Neuron (in vitro differentiated cells): Measurements from ENCODE around the gene PRRT1B.

Experiments used
- H2AFZ ChIP-seq: one replicate; pipeline ENCODE4 v1.6.1; 2013; ENCODE audit warnings: low read depth, mild to moderate bottlenecking, inconsistent platforms, low read length, moderate library complexity
- H3K27me3 ChIP-seq: one replicate; pipeline ENCODE4 v1.6.1; 2013; ENCODE audit warnings: low read length; ENCODE audit not compliant: insufficient read depth
- H3K36me3 ChIP-seq: one replicate; pipeline ENCODE4 v1.6.1; 2013; ENCODE audit warnings: low read length; ENCODE audit not compliant: insufficient read depth
- H3K4me1 ChIP-seq: one replicate; pipeline ENCODE4 v1.6.1; 2013; ENCODE audit warnings: low read length; ENCODE audit not compliant: insufficient read depth
- H3K4me3 ChIP-seq: 2 replicates; pipeline ENCODE4 v1.5.1; 2013; ENCODE audit warnings: mild to moderate bottlenecking, low read length, moderate library complexity
- H3K9me3 ChIP-seq: one replicate; pipeline ENCODE4 v1.6.1; 2013; ENCODE audit warnings: low read length

The PRRT1B gene

DNA sequence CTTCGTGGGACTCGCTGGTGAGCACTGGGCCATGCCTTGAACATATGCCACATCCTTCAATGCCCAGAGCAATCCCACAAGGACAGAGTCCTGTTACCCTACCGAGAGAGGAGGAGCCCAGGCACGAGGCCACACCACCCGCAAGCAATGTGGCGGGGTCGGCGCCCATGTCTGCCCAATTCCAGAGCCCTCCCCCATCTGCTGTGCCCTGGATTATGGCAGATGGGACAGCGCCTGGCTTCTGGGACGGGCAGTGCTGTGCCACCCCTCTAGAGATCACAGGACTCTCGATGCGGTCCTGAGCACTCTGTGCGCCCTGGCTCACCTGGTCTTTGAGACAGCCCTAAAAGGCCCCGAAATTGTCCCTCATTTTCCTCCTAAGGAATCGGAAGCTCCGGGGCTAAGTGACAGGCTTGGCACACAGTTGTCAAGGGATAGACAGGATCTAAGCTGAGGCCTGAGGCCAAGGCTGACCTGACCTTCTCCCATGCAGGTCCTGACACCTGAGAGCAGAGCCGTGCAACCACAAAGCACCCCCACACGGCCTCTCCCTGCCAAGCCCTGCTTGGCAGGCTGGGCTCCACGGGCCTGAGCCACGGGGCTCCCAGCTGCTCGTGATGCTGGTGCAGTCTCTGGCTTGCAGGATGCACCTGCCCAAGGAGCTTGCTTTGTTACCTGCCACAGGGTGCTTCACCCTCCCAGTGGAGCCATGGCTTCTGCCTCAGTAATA, 48.8 kb downstream of the PRRT1B start:
- Histone ChIP-seq H3K36me3 (peaks cover 65% of the 10 kb centered on the region), H2AFZ (no peak overlapping the region), H3K9me3 (no peaks in the 10 kb centered on the region), H3K27me3 (no peaks in the 10 kb centered on the region), H3K4me1 (no peaks in the 10 kb centered on the region), H3K4me3 (no peak overlapping the region)

DNA sequence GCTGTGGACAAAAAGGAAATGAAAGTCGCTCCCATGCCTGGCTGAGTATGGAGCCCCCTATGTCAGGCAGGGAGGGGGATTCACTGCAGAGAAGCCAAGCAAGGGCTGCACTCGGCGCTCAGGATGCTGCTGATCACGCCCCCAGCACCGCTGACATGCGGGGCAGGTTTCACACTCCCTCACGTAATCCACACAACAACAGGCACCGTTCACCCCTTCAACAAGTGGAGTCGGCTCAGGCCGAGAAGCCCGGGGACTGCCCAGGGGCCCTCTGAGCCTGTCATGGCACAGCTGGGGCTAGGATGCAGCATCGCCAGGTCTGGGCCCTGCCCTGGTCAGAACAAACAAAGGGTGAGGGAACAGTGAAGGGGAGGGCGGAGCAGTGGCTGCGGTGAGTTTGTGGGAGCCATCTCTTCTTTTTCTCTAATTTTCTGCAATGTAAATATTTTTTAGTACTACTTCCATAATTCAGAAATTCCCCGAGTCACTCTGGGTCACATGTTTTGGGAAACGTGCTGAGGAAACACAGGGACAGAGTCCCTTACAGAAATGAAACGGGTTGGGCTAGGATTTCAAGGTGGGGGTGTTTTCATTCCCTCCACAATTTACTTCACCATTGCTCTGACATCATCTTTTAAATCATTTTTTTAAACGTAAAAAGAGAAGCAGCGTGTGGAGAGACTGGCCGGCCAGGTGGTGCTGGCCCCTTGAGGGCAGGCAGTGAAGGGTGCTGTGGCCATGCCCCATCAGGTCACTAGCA, 49.8 kb downstream of the PRRT1B start:
- Histone ChIP-seq H3K27me3 (no peaks in the 10 kb centered on the region), H3K9me3 (no peaks in the 10 kb centered on the region), H3K36me3 (peaks cover 56% of the 10 kb centered on the region), H3K4me1 (no peaks in the 10 kb centered on the region), H3K4me3 (no peak overlapping the region), H2AFZ (no peak overlapping the region)

DNA sequence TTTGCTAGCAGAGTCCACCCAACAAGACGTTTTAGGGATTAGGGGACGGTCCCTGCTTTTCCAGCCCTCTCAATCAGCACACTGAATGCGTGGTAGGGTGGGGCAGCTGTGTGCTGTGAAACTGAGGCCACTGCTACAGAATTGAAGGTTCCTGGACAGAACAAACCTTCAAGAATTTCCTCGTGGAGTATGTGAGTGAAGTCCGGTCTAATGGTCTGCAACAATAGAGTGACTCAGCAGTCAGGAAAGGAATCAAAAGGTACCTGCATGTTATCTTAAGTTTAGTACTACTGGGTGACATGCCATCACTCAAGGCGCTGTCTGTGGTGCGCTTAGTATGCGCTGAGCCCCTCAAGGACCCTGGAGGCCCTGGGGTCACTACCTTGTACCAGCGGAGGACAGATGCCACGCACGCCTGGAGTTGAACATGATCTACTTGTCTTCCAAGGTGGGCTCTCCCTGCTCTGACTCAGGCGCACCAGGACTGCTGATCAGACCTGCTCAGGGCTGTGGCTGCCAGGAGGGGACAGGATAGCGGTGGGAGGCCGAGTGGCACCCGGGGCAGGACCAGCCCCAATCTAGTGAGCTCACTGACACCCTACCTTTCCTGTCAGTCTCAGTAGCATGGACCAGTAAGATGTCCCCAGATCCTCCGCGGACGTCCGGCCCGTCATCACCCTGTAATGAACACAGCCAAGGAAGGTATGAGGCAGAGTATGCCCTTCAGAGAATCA, 50.5 kb downstream of the PRRT1B start:
- H3K36me3 ChIP-seq = peaks cover 57% of the 10 kb centered on the region
- no peaks in the 10 kb centered on the region for H3K27me3 ChIP-seq
- no peak overlapping the region for H3K4me3 ChIP-seq

DNA sequence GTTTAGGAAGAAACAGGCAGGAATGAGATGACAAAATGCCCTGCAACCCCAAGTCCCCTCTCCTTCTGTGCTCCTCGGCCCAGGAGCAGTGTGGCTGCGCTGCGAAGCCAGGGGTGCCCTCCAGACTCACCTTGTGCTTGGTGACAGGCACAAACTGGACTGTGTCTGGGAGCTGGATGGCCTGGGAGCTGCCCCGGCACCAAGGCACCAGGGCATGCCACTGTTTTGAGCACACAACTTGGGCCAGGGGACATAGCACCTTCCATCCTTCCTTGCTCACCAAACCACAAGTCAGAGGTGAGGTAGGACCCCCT, 51.1 kb downstream of the PRRT1B start:
- Histone ChIP-seq H3K4me1 (no peaks in the 10 kb centered on the region), H3K4me3 (no peak overlapping the region), H3K36me3 (peaks cover 57% of the 10 kb centered on the region), H3K27me3 (no peaks in the 10 kb centered on the region), H2AFZ (no peak overlapping the region), H3K9me3 (no peaks in the 10 kb centered on the region)

More for the DNA sequence above, 50.5 kb downstream of the PRRT1B start:
- no peaks in the 10 kb centered on the region for H3K9me3 ChIP-seq
- no peaks in the 10 kb centered on the region for H3K4me1 ChIP-seq
- H2AFZ ChIP-seq = no peak overlapping the region

DNA sequence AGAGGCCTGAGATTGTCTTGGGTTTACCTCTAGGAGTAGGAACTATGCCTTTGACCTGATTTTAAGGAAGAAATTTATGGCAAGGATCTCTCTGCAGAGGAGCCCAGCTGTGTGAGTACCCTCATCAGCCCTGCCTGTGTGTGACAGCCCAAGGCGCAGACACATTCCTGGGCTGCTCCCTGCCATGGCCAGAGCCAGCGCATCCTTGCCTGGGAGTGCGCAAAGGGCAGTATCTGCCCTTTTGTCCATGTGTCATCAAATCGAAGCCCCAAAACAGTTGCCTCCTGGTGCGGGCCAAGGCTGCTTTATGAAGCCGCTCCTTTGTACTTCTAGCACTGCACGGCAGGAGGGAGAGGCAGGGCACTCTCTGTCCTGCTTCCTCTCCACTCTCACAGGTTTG, 51.9 kb downstream of the PRRT1B start:
- no peaks in the 10 kb centered on the region for H3K27me3 ChIP-seq
- no peaks in the 10 kb centered on the region for H3K9me3 ChIP-seq
- H3K4me1 ChIP-seq = no peaks in the 10 kb centered on the region
- no peak overlapping the region for H2AFZ ChIP-seq
- no peak overlapping the region for H3K4me3 ChIP-seq
- H3K36me3 ChIP-seq = peaks cover 62% of the 10 kb centered on the region

DNA sequence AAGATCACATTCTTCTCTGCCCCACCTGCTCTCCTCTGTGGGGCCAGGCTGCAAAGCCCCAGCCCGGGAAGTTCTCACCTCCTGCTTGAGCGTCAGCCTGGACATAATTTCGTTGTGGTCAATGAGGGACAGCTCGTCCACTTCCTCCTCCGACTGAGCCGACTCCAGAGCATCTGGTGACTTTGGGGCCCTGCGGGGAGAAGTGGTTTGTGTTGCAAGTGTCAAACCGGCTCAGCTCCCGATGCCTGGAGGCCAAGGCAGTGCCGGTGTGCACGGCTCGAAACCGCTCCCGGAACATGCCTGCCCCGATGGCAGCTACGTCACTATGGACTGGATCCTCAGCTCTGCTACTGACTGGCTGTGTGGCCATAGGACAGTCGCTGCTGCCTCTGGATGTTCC, 52.8 kb downstream of the PRRT1B start:
- Histone ChIP-seq H3K4me1 (no peaks in the 10 kb centered on the region), H3K27me3 (no peaks in the 10 kb centered on the region), H3K9me3 (no peaks in the 10 kb centered on the region), H3K4me3 (no peak overlapping the region), H2AFZ (no peak overlapping the region), H3K36me3 (peaks cover 65% of the 10 kb centered on the region)

DNA sequence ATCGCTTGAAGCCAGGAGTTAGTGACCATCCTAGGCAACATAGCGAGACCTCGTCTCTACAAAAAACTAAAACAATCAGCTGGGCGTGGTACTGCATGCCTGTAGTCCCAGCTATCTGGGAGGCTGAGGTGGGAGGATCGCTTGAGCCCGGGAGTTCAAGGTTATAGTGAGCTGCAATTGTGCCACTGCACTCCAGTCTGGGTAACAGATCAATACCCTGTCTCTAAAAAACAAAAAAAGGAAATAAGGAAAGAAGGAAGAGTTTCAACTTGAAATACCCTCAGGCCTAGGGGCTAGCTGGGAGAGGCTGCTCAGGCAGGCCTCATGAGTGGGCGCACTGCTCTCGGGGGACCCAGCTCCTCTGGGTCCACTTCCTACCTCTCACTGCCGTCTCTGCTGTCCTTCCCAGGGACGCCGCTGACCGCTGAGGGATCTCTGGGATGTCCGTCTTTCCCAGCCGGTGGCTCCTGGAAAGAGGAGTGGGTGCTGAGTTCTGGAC, 56.4 kb downstream of the PRRT1B start:
- peaks cover 52% of the 10 kb centered on the region for H3K36me3 ChIP-seq
- no peak overlapping the region for H3K4me3 ChIP-seq
- H3K4me1 ChIP-seq = no peaks in the 10 kb centered on the region
- no peaks in the 10 kb centered on the region for H3K9me3 ChIP-seq
- no peak overlapping the region for H2AFZ ChIP-seq
- H3K27me3 ChIP-seq = no peaks in the 10 kb centered on the region

DNA sequence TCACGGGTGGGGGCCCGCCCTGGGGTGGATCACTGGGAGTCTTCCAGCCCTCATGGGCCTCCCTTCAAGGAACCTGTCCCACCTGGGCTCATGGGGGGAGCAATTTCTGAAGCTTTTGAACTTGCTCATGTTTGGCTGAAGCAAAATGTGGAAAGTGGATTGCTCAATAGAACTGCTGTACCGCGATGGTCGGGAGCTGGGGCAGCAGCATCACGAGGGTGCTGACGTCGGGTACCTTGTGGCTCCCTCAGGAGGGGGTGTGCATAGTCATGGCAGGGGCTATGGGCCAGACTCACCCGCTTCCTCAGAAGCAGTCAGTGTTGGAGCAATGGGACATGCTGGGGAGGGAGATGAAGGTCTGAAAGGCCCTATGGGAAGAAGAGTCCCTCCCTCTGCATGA, 57.9 kb downstream of the PRRT1B start:
- no peak overlapping the region for H3K4me3 ChIP-seq

DNA sequence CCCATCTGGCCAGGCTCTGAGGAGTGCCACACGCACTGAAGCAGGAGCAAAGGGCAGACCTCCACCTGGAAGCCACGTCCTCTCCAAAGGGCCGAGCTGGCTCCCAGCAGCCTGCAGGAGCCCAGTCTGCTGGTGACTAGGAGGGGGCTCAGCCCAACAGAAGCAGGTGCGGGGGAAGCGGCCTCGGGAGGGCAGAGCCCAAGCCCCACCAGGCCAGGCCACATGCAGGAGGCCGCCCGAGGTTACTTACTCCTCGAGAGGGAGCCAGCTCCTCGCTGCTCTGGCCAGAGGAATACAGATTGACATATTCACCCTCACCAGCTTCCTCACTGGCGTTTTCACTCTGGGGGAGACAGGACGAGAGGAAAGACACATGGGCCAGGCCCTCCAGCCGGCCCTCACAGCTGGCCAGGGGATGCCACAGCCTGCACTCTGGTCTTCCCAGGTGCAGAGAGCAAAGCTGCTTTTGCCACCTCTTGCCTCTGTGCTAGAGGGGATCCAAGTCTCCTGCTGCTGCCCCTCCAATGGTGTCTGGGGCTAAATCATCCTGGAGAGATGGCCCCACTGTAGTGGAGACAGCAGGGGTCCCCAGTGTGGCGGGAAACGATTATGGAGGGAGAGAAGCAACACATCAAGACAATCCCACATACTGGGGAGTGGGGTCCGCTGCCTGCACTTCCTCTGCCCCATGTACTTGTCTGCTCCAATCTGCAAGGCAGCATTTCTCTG, 58.6 kb downstream of the PRRT1B start:
- peaks cover 4% of the 10 kb centered on the region for H3K4me1 ChIP-seq
- no peaks in the 10 kb centered on the region for H3K9me3 ChIP-seq
- no peak overlapping the region for H2AFZ ChIP-seq
- H3K27me3 ChIP-seq = no peaks in the 10 kb centered on the region
- no peak overlapping the region for H3K4me3 ChIP-seq
- H3K36me3 ChIP-seq = peaks cover 43% of the 10 kb centered on the region

More for the DNA sequence above, 57.9 kb downstream of the PRRT1B start:
- Histone ChIP-seq H3K27me3 (no peaks in the 10 kb centered on the region), H3K4me1 (no peaks in the 10 kb centered on the region), H3K9me3 (no peaks in the 10 kb centered on the region), H2AFZ (no peak overlapping the region), H3K36me3 (peaks cover 46% of the 10 kb centered on the region)

DNA sequence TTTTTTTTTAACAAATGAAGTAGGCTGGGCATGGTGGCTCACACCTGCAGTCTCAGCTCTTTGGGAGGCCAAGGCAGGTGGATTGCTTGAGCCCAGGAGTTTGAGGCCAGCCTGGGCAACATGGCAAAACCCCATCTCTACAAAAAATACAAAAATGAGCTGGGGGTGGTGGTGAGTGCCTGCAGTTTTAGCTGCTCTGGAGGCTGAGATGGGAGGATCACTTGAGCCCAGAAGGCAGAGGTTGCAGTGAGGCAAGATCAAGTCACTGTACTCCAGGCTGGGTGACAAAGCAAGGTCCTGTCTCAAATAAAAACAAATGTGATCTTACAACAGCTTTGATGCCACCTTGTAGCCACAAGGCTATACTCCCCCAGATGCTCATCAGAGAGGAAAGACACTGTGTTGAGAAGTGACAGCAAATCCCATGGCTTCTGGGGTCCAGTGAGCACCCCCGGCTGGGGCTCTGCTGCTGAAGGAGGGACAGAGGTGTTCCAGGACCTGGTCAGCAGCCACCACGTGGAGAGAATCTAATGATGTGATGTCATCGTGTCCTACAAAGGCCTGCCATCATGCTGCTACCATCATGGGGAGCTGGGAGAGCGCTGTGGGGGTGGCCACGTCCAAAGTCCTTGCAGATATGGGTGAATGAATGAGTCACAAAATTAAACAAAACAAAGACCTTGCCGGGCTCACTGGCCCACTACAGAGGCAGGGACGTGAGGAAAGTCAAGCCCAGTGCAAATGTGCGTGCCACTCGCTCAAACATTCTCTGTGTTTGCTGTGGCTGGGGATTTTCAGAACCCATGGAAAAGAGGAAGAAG, 60.7 kb downstream of the PRRT1B start:
- no peaks in the 10 kb centered on the region for H3K9me3 ChIP-seq
- H3K4me3 ChIP-seq = no peak overlapping the region
- peaks cover 4% of the 10 kb centered on the region for H3K4me1 ChIP-seq
- H3K36me3 ChIP-seq = peaks cover 38% of the 10 kb centered on the region
- H2AFZ ChIP-seq = no peak overlapping the region
- no peaks in the 10 kb centered on the region for H3K27me3 ChIP-seq

DNA sequence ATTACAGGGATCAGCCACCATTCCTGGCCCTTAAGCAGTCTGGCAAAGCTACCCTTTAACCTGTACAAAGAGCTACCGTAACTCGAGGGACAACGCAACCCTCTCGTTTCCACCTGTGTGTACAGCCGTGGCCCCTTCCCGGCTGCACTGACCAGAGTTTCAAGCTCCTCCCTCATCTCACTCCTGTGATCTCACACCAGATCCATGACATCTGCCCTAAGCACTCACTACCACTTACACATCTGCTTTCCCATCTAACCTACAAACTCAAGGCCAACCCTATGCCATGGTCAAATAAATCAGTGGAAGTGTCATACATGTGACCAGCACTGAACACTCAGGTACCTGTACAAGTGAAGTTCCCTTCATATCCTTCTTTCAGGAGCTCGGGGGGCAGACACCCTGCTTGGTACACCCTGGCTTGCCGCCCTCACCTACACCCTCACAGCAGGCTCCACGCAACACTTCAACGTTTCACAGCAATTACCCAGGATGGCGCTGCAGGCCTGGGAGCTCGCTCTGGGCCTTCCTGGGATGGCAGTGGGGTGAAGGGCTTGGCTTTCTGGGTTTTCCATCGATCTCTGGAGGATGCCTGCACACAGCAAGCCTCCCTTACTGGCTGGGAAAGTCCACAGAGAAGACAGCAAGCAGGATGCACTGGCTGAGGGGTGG, 61.7 kb downstream of the PRRT1B start:
- Histone ChIP-seq H3K4me1 (peaks cover 4% of the 10 kb centered on the region), H3K36me3 (peaks cover 34% of the 10 kb centered on the region), H3K27me3 (no peaks in the 10 kb centered on the region), H3K9me3 (no peaks in the 10 kb centered on the region), H2AFZ (no peak overlapping the region), H3K4me3 (no peak overlapping the region)

DNA sequence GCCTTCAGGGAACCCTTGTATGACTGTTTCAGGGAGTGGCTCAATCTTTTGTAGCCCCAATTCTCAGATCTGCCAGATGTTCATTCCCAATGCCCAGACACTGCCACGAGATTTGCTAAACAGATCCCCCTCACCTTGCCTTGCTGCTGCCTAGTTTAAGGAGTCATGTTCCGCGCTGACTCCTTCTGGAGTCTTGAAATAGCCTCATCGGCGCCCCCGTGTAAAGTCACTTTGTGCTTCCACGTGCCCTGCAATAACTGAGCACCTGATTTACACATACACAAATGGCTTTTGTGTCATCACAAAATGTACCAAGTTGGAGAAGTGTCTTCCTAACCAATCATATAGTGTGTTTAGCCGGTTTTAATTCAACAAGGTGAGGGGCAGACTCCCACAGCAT, 62.3 kb downstream of the PRRT1B start:
- peaks cover 4% of the 10 kb centered on the region for H3K4me1 ChIP-seq
- H3K4me3 ChIP-seq = no peak overlapping the region
- no peaks in the 10 kb centered on the region for H3K9me3 ChIP-seq
- no peak overlapping the region for H2AFZ ChIP-seq
- H3K27me3 ChIP-seq = no peaks in the 10 kb centered on the region
- peaks cover 32% of the 10 kb centered on the region for H3K36me3 ChIP-seq
